HG03378 (cell line): ENCODE measurements around the gene PSMB3.
"Not testable (repeated sequence)": the region's sequence is repeated elsewhere in the genome, so short reads cannot be mapped to it uniquely, and the experiment has no call there.

Source experiments
- ATAC-seq: cut with Tn5 transposase; IDR thresholded peaks from one replicate; pipeline ENCODE4 v1.9.1; 2021; ENCODE audit warnings: mild to moderate bottlenecking, moderate library complexity; ENCODE audit not compliant: unreplicated experiment

The PSMB3 gene

GRCh38 chr17:38748149-38748891 is 4.2 kb upstream of the PSMB3 start, which contains the start of gene PCGF2:
TSS of gene PCGF2 (minus strand) at chr17:38748336. CDS start at chr17:38740402, 7,934 bp downstream.
- ATAC-seq = no peak

GRCh38 chr17:38748892-38749222 is 3.7 kb upstream of the PSMB3 start:
- ATAC-seq = no peak

- no peak for ATAC-seq
Measured at GRCh38 chr17:38749223-38750043, 3.1 kb upstream of the PSMB3 start.

GRCh38 chr17:38750044-38750311 is 2.6 kb upstream of the PSMB3 start:
- no peak for ATAC-seq

GRCh38 chr17:38750312-38751121 is 2.0 kb upstream of the PSMB3 start:
- ATAC-seq = no peak

GRCh38 chr17:38751144-38751807 is 1.3 kb upstream of the PSMB3 start:
- no peak for ATAC-seq

- ATAC-seq = peak; percentile 26
Measured at GRCh38 chr17:38751808-38752307, 683 bp upstream of the PSMB3 start.

- no peak for ATAC-seq
Measured at GRCh38 chr17:38753071-38753506, 548 bp downstream of the PSMB3 start.

- no peak for ATAC-seq
Measured at GRCh38 chr17:38761612-38762011, 9.1 kb downstream of the PSMB3 start.

- no peak for ATAC-seq
Measured at GRCh38 chr17:38762231-38762630, 9.7 kb downstream of the PSMB3 start.

GRCh38 chr17:38766341-38766740 is 13.8 kb downstream of the PSMB3 start:
- ATAC-seq = no peak

- ATAC-seq = no peak
Measured at GRCh38 chr17:38768417-38768816, 15.9 kb downstream of the PSMB3 start.

GRCh38 chr17:38773258-38773657 is 20.7 kb downstream of the PSMB3 start:
- ATAC-seq = no peak

GRCh38 chr17:38777641-38778250 is 25.2 kb downstream of the PSMB3 start:
- ATAC-seq = no peak

- ATAC-seq = no peak
Measured at GRCh38 chr17:38779965-38780752, 27.6 kb downstream of the PSMB3 start.

GRCh38 chr17:38783227-38783626 is 30.7 kb downstream of the PSMB3 start:
- ATAC-seq = no peak

- no peak for ATAC-seq
Measured at GRCh38 chr17:38786372-38786771, 33.8 kb downstream of the PSMB3 start.

GRCh38 chr17:38787999-38788398 is 35.5 kb downstream of the PSMB3 start:
- ATAC-seq = not testable (repeated sequence)

GRCh38 chr17:38789185-38789584 is 36.6 kb downstream of the PSMB3 start:
- ATAC-seq = no peak
